Mucosa of rectum (tissue), 2 donors: Measurements from ENCODE around the gene MBD5.

ENCODE experiments used
- H3K27ac ChIP-seq, 2 donors: one replicate each; pipeline ENCODE4 v1.7.0; 2013; ENCODE audit warnings: inconsistent platforms in 2 of 2, low read depth in 2 of 2, low read length in 2 of 2
- H3K27me3 ChIP-seq, 2 donors: one replicate each; pipeline ENCODE4 v1.7.0; 2013; ENCODE audit warnings: low read length in 2 of 2; ENCODE audit not compliant: control insufficient read depth in 2 of 2, insufficient read depth in 2 of 2
- H3K36me3 ChIP-seq, 2 donors: one replicate each; pipeline ENCODE4 v1.7.0; 2013; ENCODE audit warnings: low read length in 2 of 2; ENCODE audit not compliant: control insufficient read depth in 2 of 2, insufficient read depth in 2 of 2
- H3K4me1 ChIP-seq, 2 donors: one replicate each; pipeline ENCODE4 v1.7.0; 2013; ENCODE audit warnings: low read length in 2 of 2, mild to moderate bottlenecking in 1 of 2; ENCODE audit not compliant: control insufficient read depth in 2 of 2, insufficient read depth in 2 of 2
- H3K4me3 ChIP-seq, 2 donors: one replicate each; pipeline ENCODE4 v1.7.0; 2013; ENCODE audit warnings: low read length in 2 of 2
- H3K9ac ChIP-seq, 2 donors: one replicate each; pipeline ENCODE4 v1.7.0; 2013; ENCODE audit warnings: low read length in 2 of 2, low read depth in 1 of 2, mild to moderate bottlenecking in 1 of 2
- H3K9me3 ChIP-seq, 2 donors: one replicate each; pipeline ENCODE4 v1.7.0; 2013; ENCODE audit warnings: low read length in 2 of 2; ENCODE audit not compliant: control insufficient read depth in 2 of 2
- donor health status: healthy.
- donor health status: Normal muscosa, but diverticular disease.

MBD5 gene

DNA sequence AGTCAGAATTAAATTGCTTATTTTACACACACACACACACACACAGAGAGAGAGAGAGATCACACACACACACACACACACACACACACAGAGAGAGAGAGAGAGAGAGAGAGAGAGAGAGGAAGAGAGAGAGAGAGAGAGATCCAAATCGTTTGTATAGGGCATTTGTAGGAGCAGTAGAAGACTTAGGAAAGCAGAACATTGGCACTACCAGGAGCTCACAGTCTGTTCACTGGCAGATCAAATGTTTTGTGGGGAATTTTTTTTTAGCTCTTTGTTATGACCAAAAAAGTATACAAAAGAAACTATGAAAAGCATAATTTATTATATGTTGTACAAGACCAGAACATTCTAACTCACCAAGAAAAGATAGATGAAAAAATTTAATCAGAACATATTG is 81.8 kb downstream of the MBD5 start:
- no peaks in the 10 kb centered on the region for H3K27me3 ChIP-seq

DNA sequence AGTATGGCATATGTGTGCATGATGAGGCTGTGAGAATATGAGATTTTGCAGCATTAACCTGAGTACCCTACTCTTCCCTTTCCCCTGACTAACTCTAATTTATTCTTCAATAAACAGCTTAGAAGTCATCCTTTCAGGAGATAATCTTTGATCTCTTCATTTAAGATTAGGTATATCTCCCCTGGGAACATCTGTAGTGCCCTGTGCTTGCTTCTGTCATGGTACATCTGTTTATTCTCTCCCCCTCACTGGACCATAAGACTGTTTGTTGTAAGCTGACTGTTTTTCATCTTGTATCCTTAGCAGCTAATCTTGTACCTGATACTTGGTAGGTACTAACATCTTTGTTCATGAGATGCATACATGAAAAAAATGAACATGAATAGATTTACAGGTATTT is 83.1 kb downstream of the MBD5 start:
- no peak overlapping the region for H3K27ac ChIP-seq
- no peaks in the 10 kb centered on the region for H3K27me3 ChIP-seq
- H3K9ac ChIP-seq = no peak overlapping the region
- no peaks in the 10 kb centered on the region for H3K9me3 ChIP-seq
- no peak overlapping the region for H3K4me3 ChIP-seq
- no peaks in the 10 kb centered on the region for H3K36me3 ChIP-seq
- no peaks in the 10 kb centered on the region for H3K4me1 ChIP-seq

More for the DNA sequence above, 81.8 kb downstream of the MBD5 start:
- H3K4me1 ChIP-seq = no peaks in the 10 kb centered on the region
- no peak overlapping the region for H3K9ac ChIP-seq
- H3K27ac ChIP-seq = no peak overlapping the region
- H3K9me3 ChIP-seq = no peaks in the 10 kb centered on the region
- H3K36me3 ChIP-seq = no peaks in the 10 kb centered on the region
- no peak overlapping the region for H3K4me3 ChIP-seq

DNA sequence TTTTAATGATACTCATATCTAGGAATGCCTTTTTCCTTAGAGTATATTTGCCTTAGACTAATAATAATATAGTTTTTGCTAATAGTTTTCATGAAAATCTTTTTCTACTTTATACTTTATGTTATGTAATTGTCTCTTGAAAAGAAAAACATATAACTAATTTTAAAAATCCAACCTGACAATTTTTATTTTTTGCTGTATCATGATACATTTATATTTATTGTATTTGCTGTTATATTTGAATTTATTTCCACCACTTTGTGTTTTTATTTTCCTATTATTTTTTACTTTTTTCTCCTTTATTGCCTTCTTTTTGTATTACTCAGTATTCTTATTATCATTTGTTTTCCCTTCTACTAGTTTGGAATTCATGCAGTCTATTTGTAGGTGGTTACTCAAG is 85.4 kb downstream of the MBD5 start:
- Histone ChIP-seq H3K9me3 (no peaks in the 10 kb centered on the region), H3K4me1 (no peaks in the 10 kb centered on the region), H3K27ac (no peak overlapping the region), H3K4me3 (no peak overlapping the region), H3K36me3 (no peaks in the 10 kb centered on the region), H3K27me3 (no peaks in the 10 kb centered on the region), H3K9ac (no peak overlapping the region)

DNA sequence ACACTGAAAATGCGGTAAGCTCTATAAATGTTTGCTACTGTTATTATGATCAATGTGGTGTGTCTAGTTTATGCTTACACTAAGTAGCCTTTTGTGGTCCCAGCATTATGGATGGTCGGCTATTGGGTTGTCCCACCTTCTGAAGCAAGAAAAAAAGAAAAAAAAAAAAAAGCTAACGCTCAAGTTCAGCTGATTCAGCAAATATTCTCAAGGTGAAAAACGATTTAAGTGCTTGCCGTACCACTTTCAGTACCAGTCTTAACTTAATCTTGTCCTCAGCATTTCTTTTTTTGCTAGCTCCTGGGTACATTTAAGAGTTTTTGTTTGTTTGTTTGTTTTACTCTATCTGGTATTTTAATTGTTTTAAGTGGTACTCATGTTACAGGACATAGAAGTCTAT is 87.5 kb downstream of the MBD5 start:
- no peak overlapping the region for H3K4me3 ChIP-seq

DNA sequence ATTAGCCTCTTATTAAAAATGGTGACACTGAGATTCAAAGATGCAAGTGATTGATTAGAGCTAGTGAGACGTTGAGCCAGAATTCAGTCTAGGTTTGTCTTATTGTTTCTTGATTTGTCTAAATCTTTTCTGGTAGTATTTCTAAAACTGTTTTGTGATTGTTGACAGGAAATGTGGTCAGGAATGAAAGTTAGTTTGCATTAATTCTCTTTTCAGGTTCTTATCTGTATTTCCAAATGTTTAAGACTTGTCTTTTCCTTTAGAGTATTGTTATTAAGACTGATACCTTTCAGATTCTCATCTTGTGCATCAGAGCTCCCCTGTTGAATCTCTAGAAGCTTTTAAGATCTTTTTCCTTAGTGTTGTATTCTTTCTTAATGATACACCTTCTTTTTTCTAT is 89.3 kb downstream of the MBD5 start:
- H3K4me1 ChIP-seq = no peaks in the 10 kb centered on the region
- no peaks in the 10 kb centered on the region for H3K27me3 ChIP-seq

More for the DNA sequence above, 87.5 kb downstream of the MBD5 start:
- no peak overlapping the region for H3K27ac ChIP-seq
- no peaks in the 10 kb centered on the region for H3K27me3 ChIP-seq
- no peaks in the 10 kb centered on the region for H3K36me3 ChIP-seq
- no peaks in the 10 kb centered on the region for H3K9me3 ChIP-seq
- no peak overlapping the region for H3K9ac ChIP-seq
- no peaks in the 10 kb centered on the region for H3K4me1 ChIP-seq

DNA sequence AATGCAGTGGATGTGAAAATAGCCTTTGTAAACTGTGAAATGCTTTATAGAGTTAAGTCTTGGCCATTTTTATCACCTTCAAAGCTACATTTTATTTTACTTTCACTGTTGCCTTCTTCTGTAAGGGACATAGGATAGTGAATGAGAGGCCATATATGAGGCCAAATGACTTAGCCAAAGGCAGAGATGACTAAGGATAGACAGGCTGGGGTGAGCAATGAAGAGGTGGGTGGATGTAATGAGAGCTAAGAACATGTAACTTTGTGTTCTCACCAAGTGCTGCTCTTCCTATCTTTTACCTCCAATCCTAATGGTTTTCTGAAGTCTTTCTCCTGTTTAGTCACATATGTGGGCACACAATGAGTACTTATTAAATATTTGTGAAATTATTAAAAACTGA is 101.9 kb downstream of the MBD5 start:
- no peak overlapping the region for H3K9ac ChIP-seq
- no peaks in the 10 kb centered on the region for H3K9me3 ChIP-seq
- H3K27me3 ChIP-seq = no peaks in the 10 kb centered on the region
- no peaks in the 10 kb centered on the region for H3K36me3 ChIP-seq
- H3K4me1 ChIP-seq = no peaks in the 10 kb centered on the region
- H3K27ac ChIP-seq = no peak overlapping the region
- H3K4me3 ChIP-seq = no peak overlapping the region

More for the DNA sequence above, 89.3 kb downstream of the MBD5 start:
- H3K9ac ChIP-seq = no peak overlapping the region
- no peaks in the 10 kb centered on the region for H3K36me3 ChIP-seq
- H3K4me3 ChIP-seq = no peak overlapping the region
- no peak overlapping the region for H3K27ac ChIP-seq
- H3K9me3 ChIP-seq = no peaks in the 10 kb centered on the region

DNA sequence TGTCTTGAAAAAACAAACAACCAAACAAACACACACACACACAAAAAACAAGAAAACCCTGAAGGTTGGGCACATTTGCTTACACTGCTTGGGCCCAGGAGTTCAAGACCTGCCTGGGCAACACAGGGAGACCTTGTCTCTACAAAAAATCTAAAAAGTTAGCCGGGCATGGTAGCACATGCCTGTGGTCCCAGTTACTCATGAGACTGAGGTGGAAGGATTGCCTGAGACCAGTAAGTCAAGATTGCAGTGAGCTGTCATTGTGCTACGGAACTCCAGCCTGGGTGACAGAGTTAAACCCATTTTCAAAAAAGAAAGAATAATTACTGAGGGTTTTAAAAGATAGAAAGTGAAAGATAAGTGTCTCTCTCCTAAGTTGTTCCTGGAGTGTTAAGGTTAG is 103.4 kb downstream of the MBD5 start:
- Histone ChIP-seq H3K9ac (no peak overlapping the region), H3K4me1 (no peaks in the 10 kb centered on the region), H3K9me3 (no peaks in the 10 kb centered on the region), H3K27me3 (no peaks in the 10 kb centered on the region), H3K36me3 (no peaks in the 10 kb centered on the region), H3K4me3 (no peak overlapping the region), H3K27ac (no peak overlapping the region)

DNA sequence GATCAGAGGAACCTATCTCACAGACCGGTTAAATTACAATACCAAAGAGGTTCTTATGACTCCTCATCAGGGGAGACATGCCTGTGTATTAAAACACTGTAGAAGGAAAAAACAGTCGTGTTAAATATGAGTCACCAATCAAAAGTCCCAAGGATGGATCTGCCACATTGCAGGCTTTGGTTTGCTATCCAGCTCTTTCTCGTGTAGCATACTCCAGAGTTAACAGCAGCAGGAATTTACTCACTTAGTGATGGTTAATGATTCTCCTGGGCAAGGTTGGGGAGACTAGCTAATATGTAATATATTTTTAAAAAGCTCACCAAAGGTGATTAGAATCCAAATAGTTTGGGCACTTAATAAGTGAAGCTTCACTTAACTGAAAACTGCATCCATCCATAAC is 109.7 kb downstream of the MBD5 start:
- no peaks in the 10 kb centered on the region for H3K9me3 ChIP-seq
- H3K4me1 ChIP-seq = no peaks in the 10 kb centered on the region
- no peak overlapping the region for H3K27ac ChIP-seq
- no peaks in the 10 kb centered on the region for H3K27me3 ChIP-seq
- H3K36me3 ChIP-seq = no peaks in the 10 kb centered on the region
- no peak overlapping the region for H3K9ac ChIP-seq
- H3K4me3 ChIP-seq = no peak overlapping the region

DNA sequence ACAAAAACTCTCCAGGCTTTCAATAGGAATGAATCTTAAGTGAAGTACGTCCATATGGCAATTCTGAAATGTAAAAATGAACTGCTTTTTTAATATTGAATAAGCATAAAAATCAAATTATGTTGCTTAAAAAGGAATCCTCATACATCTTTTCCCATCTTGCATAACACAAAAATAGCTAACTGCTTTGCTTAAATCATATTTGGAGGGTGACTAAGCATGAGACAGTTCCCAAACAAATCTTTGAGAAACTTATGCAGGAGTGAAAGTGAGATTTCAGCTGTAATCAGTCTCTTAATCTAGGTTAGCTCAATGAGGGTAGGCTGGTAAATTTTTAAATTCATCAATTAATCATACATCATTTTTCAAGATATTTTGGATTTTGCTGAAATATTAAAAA is 111.5 kb downstream of the MBD5 start:
- no peak overlapping the region for H3K4me3 ChIP-seq
- H3K27me3 ChIP-seq = no peaks in the 10 kb centered on the region
- H3K36me3 ChIP-seq = no peaks in the 10 kb centered on the region
- H3K9me3 ChIP-seq = no peaks in the 10 kb centered on the region
- no peak overlapping the region for H3K9ac ChIP-seq
- no peaks in the 10 kb centered on the region for H3K4me1 ChIP-seq
- no peak overlapping the region for H3K27ac ChIP-seq

DNA sequence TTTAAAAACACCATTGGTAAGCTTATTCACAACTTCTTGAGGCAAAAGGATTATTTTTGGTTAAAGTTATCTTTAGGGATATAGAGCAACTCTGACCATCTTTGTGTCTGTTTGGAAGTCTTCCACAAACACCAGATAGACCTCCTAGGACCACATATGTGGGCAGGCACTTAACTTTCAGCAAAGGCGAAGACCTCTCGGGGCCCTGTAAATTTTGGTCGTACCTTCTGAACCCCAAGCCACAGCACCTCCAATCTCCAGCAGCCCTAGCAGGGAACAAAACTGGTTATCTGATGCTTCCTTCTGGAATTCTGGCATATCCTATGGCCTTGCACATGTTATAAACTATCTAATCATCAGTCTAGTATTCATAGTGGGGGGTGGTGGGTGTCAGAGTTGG is 114.8 kb downstream of the MBD5 start:
- no peaks in the 10 kb centered on the region for H3K27me3 ChIP-seq

DNA sequence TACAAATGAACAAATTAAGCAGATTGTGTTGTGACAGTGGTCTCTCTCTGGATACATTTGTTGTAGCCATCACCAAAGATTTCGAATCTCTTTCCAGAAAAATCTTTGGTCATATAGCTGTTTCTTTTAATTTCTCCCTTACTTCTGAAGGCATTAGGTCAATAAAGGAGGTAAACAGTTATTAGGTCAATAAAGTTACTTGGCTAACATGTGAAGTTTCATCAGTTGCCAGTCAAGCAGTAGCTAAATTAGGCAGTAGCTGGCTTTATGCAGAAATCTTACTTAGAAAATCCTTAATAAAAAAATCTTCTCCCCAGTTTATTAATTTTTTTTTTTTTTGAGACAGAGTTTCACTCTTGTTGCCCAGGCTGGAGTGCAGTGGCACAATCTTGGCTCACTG is 115.5 kb downstream of the MBD5 start:
- Histone ChIP-seq H3K36me3 (no peaks in the 10 kb centered on the region), H3K9me3 (no peaks in the 10 kb centered on the region), H3K27ac (no peak overlapping the region), H3K4me1 (no peaks in the 10 kb centered on the region), H3K4me3 (no peak overlapping the region), H3K9ac (no peak overlapping the region), H3K27me3 (no peaks in the 10 kb centered on the region)

More for the DNA sequence above, 114.8 kb downstream of the MBD5 start:
- Histone ChIP-seq H3K4me3 (no peak overlapping the region), H3K9ac (no peak overlapping the region), H3K27ac (no peak overlapping the region), H3K36me3 (no peaks in the 10 kb centered on the region), H3K4me1 (no peaks in the 10 kb centered on the region), H3K9me3 (no peaks in the 10 kb centered on the region)
